ENCODE results near the gene ADCYAP1.

GRCh38 chr18:877238-877637 is 27.4 kb upstream of the ADCYAP1 start:
- TF ChIP-seq CTCF (IDR thresholded peaks at IDR 0.05; ENCODE audit: low read length) (no peak), EZH2 (IDR thresholded peaks at IDR 0.05; ENCODE audit: borderline replicate concordance, low read length) (no peak)
